CD4-positive, alpha-beta T cell (primary cell): ENCODE data around the gene BBOF1. TPM values are rescaled to one million over a fixed set of nuclear protein-coding genes. Genes with fewer than 3 reads are reported as not detected.

Source experiments
- ATAC-seq: fragments of 200-7000 bp; cut with Tn5 transposase; one replicate; pipeline ENCODE4 v1.10.0; 2022; ENCODE audit warnings: mild to moderate bottlenecking; ENCODE audit not compliant: poor library complexity
- CTCF ChIA-PET: fragments of 350-600 bp; sonication (Branson Sonifier 250); formaldehyde crosslinking; loops from one replicate; lab custom pipeline; 2021; ENCODE audit warnings: antibody characterized with exemption, inconsistent platforms; lab: Charles Lee
- POLR2A ChIA-PET: fragments of 350-600 bp; sonication (Branson Sonifier 250); formaldehyde crosslinking; loops from one replicate; lab custom pipeline; 2021; ENCODE audit warnings: antibody characterized with exemption, inconsistent platforms; lab: Charles Lee
- DNase-seq, 14 experiments: peaks; one replicate each; pipeline ENCODE4 v3.0.0-alpha.2; 2013 to 2020; ENCODE audit warnings: mixed read lengths in 2 of 14
- H3K27ac ChIP-seq, 2 donors: one replicate each; pipeline versions ENCODE4 v1.5.1 to v1.7.0; 2013; ENCODE audit warnings: low read length in 2 of 2, low read depth in 1 of 2, mild to moderate bottlenecking in 1 of 2
- H3K27me3 ChIP-seq, 2 experiments: 1 replicate in 1 of 2; 2 replicates in 1 of 2; pipeline versions ENCODE4 v1.6.1 to v1.7.0; 2013; ENCODE audit warnings: low read length in 2 of 2, control low read depth in 1 of 2, mild to moderate bottlenecking in 1 of 2, moderate library complexity in 1 of 2; ENCODE audit not compliant: insufficient read depth in 2 of 2, control insufficient read depth in 1 of 2
- H3K36me3 ChIP-seq: one replicate; pipeline ENCODE4 v1.6.1; 2013; ENCODE audit warnings: low read length, control low read depth; ENCODE audit not compliant: insufficient read depth
- H3K4me1 ChIP-seq: one replicate; pipeline ENCODE4 v1.6.1; 2013; ENCODE audit warnings: low read length, control low read depth; ENCODE audit not compliant: insufficient read depth
- H3K4me3 ChIP-seq: one replicate; pipeline ENCODE4 v1.5.1; 2013; ENCODE audit warnings: mild to moderate bottlenecking, low read length, moderate library complexity
- H3K9me3 ChIP-seq, 2 experiments: 1 replicate in 1 of 2; 2 replicates in 1 of 2; pipeline versions ENCODE4 v1.6.1 to v1.7.0; 2013; ENCODE audit warnings: low read length in 2 of 2, mild to moderate bottlenecking in 2 of 2, control low read depth in 1 of 2, moderate library complexity in 1 of 2; ENCODE audit not compliant: control insufficient read depth in 1 of 2, insufficient read depth in 1 of 2
- H3K27ac Mint-ChIP-seq: one replicate; pipeline ENCODE4 v1.8.0; 2020; ENCODE audit warnings: mixed read lengths
- H3K27me3 Mint-ChIP-seq: one replicate; pipeline ENCODE4 v1.8.0; 2021; ENCODE audit warnings: mixed read lengths
- H3K36me3 Mint-ChIP-seq: one replicate; pipeline ENCODE4 v1.8.0; 2021; ENCODE audit warnings: low read depth, mixed read lengths
- H3K4me1 Mint-ChIP-seq: one replicate; pipeline ENCODE4 v1.8.0; 2021; ENCODE audit warnings: low read depth, mixed read lengths
- H3K4me3 Mint-ChIP-seq: one replicate; pipeline ENCODE4 v1.8.0; 2020; ENCODE audit warnings: mild to moderate bottlenecking, mixed read lengths
- H3K9me3 Mint-ChIP-seq: one replicate; pipeline ENCODE4 v1.8.0; 2020; ENCODE audit warnings: mixed read lengths
- CTCF ChIP-seq: fragments of 200-600 bp; IDR thresholded peaks from one replicate; pipeline ENCODE4 v1.8.0; 2022; ENCODE audit warnings: antibody characterized with exemption, mild to moderate bottlenecking
- intact Hi-C, 2 experiments: fragments of 100-400 bp; cut with DNase I in 1 of 2; cut with micrococcal nuclease in 1 of 2; formaldehyde crosslinking; loops; one replicate each; pipeline versions ENCODE4 v1.15.1 to v1.9.0; 2023 to 2025; cut with DNase I, micrococcal nuclease
- total RNA-seq, 174 experiments: library from RNA in 2 of 174; stranded (reverse) in 2 of 174; gene quantifications; one replicate each; pipeline ENCODE4 v1.2.3 and lab custom pipeline; 2021 to 2026

The BBOF1 gene
- total RNA-seq, 2 experiments from 2014 or later: 1.8 to 2.4 TPM

DNA sequence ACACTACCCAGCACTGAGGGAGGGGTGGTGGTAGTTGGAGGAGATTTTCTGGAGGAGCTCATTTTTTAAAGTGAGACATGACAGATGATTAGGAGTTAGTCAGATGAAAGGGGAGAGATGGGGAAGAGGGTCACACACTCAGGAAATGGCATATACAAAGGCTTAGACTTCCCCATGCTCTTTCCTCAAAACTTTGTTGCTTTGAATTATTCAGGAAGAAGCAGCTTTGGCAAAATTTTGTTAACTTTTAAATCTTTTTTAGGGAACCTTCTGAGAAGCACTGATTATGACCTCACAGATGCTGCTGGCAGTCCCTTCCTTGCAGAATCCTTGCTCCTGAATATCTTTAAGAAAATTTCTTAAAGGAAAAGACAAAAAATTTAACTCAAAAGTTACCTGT is 45.3 kb downstream of the BBOF1 start:
- Mint-ChIP-seq H3K27ac (no peak overlapping the region), H3K4me3 (no peak overlapping the region), H3K36me3 (peaks cover 77% of the 10 kb centered on the region), H3K27me3 (no peaks in the 10 kb centered on the region), H3K4me1 (no peaks in the 10 kb centered on the region), H3K9me3 (no peaks in the 10 kb centered on the region)
- H3K27me3 ChIP-seq: no peaks in the 10 kb centered on the region
- ATAC-seq: no peak
- no peak overlapping the region for H3K27ac ChIP-seq
- DNase-seq: no peak
- POLR2A ChIA-PET: no interaction called here
- H3K36me3 ChIP-seq: peaks cover 42% of the 10 kb centered on the region
- no peak for TF ChIP-seq CTCF
- CTCF ChIA-PET: interaction anchor here (0.7 kb wide), 1 partner anchor 15 kb away, joined by 3 read pairs; no protein-coding TSS in a partner anchor
- no peaks in the 10 kb centered on the region for H3K4me1 ChIP-seq
- no peaks in the 10 kb centered on the region for H3K9me3 ChIP-seq
- intact Hi-C loops: no loop called here
- no peak overlapping the region for H3K4me3 ChIP-seq

- Histone ChIP-seq H3K27me3 (no peaks in the 10 kb centered on the region), H3K9me3 (no peaks in the 10 kb centered on the region), H3K4me3 (no peak overlapping the region), H3K36me3 (peaks cover 38% of the 10 kb centered on the region), H3K27ac (no peak overlapping the region), H3K4me1 (no peaks in the 10 kb centered on the region)
- ChIA-PET CTCF (interaction anchor here (0.6 to 1.6 kb wide), 2 partner anchors 23 to 26 kb away, joined by 3 to 4 read pairs; no protein-coding TSS in a partner anchor), POLR2A (no interaction called here)
- H3K4me3 Mint-ChIP-seq: no peak overlapping the region
- no peak for DNase-seq
- H3K27ac Mint-ChIP-seq: no peak overlapping the region
- intact Hi-C loops: no loop called here
- ATAC-seq: no peak
- no peaks in the 10 kb centered on the region for H3K9me3 Mint-ChIP-seq
- no peak for TF ChIP-seq CTCF
- H3K27me3 Mint-ChIP-seq: no peaks in the 10 kb centered on the region
- peaks cover 73% of the 10 kb centered on the region for H3K36me3 Mint-ChIP-seq
- H3K4me1 Mint-ChIP-seq: no peaks in the 10 kb centered on the region
Observed at GRCh38 chr14:74064883-74065282, 45.7 kb downstream of the BBOF1 start.

GRCh38 chr14:74065746-74066575 is 46.8 kb downstream of the BBOF1 start:
- peaks cover 73% of the 10 kb centered on the region for H3K36me3 Mint-ChIP-seq
- POLR2A ChIA-PET: interaction anchor here (0.6 kb wide), 1 partner anchor 307 kb away, joined by 3 read pairs; no protein-coding TSS in a partner anchor
- H3K4me3 ChIP-seq: no peak overlapping the region
- DNase-seq (no peak), ATAC-seq (no peak)
- no peak overlapping the region for H3K27ac Mint-ChIP-seq
- intact Hi-C loops: no loop called here
- TF ChIP-seq CTCF: no peak
- no peaks in the 10 kb centered on the region for H3K9me3 ChIP-seq
- no peaks in the 10 kb centered on the region for H3K4me1 ChIP-seq
- H3K9me3 Mint-ChIP-seq: no peaks in the 10 kb centered on the region
- H3K27me3 Mint-ChIP-seq: no peaks in the 10 kb centered on the region
- peaks cover 34% of the 10 kb centered on the region for H3K36me3 ChIP-seq
- H3K27ac ChIP-seq: no peak overlapping the region
- H3K4me3 Mint-ChIP-seq: no peak overlapping the region
- no peaks in the 10 kb centered on the region for H3K27me3 ChIP-seq
- H3K4me1 Mint-ChIP-seq: no peaks in the 10 kb centered on the region
- CTCF ChIA-PET: interaction anchor here (1.6 kb wide), 1 partner anchor 27 kb away, joined by 3 read pairs; no protein-coding TSS in a partner anchor
